Aorta (tissue), 5 donors: ENCODE results near the gene MRAP2. TPM values are rescaled to one million over a fixed set of nuclear protein-coding genes. Genes with fewer than 3 reads are reported as not detected.

ENCODE experiments used
- ATAC-seq: fragments of 200-7000 bp; cut with Tn5 transposase; one replicate; pipeline ENCODE4 v1.9.1; 2022; ENCODE audit warnings: moderate library complexity; ENCODE audit not compliant: low FRiP score
- DNase-seq, 2 donors: peaks; one replicate each; pipeline ENCODE4 v3.0.0-alpha.2; 2020
- H3K27ac ChIP-seq, 2 donors: one replicate each; pipeline ENCODE4 v1.5.1; 2013; ENCODE audit warnings: low read length in 2 of 2, mild to moderate bottlenecking in 2 of 2, moderate library complexity in 2 of 2, control low read depth in 1 of 2, inconsistent platforms in 1 of 2, low read depth in 1 of 2
- H3K27me3 ChIP-seq, 2 donors: one replicate each; pipeline ENCODE4 v1.6.1; 2013; ENCODE audit warnings: control low read depth in 1 of 2, low read length in 1 of 2, mild to moderate bottlenecking in 1 of 2, moderate library complexity in 1 of 2; ENCODE audit not compliant: insufficient read depth in 2 of 2, control insufficient read depth in 1 of 2
- H3K36me3 ChIP-seq, 2 donors: one replicate each; pipeline ENCODE4 v1.6.1; 2013; ENCODE audit warnings: control low read depth in 1 of 2, low read length in 1 of 2, mild to moderate bottlenecking in 1 of 2; ENCODE audit not compliant: insufficient read depth in 2 of 2, control insufficient read depth in 1 of 2
- H3K4me1 ChIP-seq, 2 donors: one replicate each; pipeline ENCODE4 v1.6.1; 2013; ENCODE audit warnings: low read length in 2 of 2, control low read depth in 1 of 2, mild to moderate bottlenecking in 1 of 2, moderate library complexity in 1 of 2; ENCODE audit not compliant: insufficient read depth in 2 of 2, control insufficient read depth in 1 of 2
- H3K4me3 ChIP-seq, 2 donors: one replicate each; pipeline ENCODE4 v1.5.1; 2013; ENCODE audit warnings: low read length in 2 of 2, control low read depth in 1 of 2, mild to moderate bottlenecking in 1 of 2
- H3K9me3 ChIP-seq: one replicate; pipeline ENCODE4 v1.6.1; 2013; ENCODE audit warnings: mild to moderate bottlenecking, low read length; ENCODE audit not compliant: control insufficient read depth
- WGBS, 2 donors: extraction: QIAGEN DNeasy Blood & Tissue Kit; methylation state at CpG; one replicate each; pipeline ENCODE4 v1.1.7; 2013; 5-methylcytosine and 5-hydroxymethylcytosine counted together
- intact Hi-C, 2 donors: fragments of 100-400 bp; cut with DNase I; formaldehyde crosslinking; loops; one replicate each; pipeline versions ENCODE4 v1.14.2 to v1.15.0; 2022
- polyA plus RNA-seq, 2 donors: library from polyadenylated mRNA; stranded (reverse); fragments of 200-250 nt; gene quantifications; one replicate each; pipeline ENCODE4 v1.2.3, GENCODE V29; 2013
- total RNA-seq, 2 donors: library from RNA; stranded (reverse); fragmentation: NEBNext Ultra II Directional; extraction: Animal tissue kit (Norgen Biotek cat#: 25700); gene quantifications; one replicate each; pipeline ENCODE4 v1.2.1, GENCODE V29; 2021
- donor health status: healthy with polysubstance abuse.
- donor health status: Bipolar disorder and iron deficiency.
- donor health status: DM: no; HTN: no; CAD: no.
- donor health status: DM: no; HTN: no; CAD: no.
- donor health status: DM: yes; HTN: yes; CAD: no.

Gene MRAP2
- total and polyA plus RNA-seq, 4 donors, result 57.5 to 90.8 (median 69.8) TPM

GRCh38 chr6:84003654-84004053 is 29.9 kb upstream of the MRAP2 start:
- intact Hi-C loops, result no loop called here
- ATAC-seq, result no peak
- 96 to 98% methylated on average over 4 of the region's 4 CpGs for WGBS, 2 donors
- DNase-seq, result no peak
- H3K36me3 ChIP-seq, result no peaks in the 10 kb centered on the region
- peaks cover 0 to 2% of the 10 kb centered on the region in 2 donors for H3K4me1 ChIP-seq
- H3K4me3 ChIP-seq, result no peak overlapping the region
- no peak overlapping the region for H3K27ac ChIP-seq
- H3K27me3 ChIP-seq, result no peaks in the 10 kb centered on the region
- H3K9me3 ChIP-seq, result no peaks in the 10 kb centered on the region

GRCh38 chr6:84007871-84008270 is 25.7 kb upstream of the MRAP2 start:
- Histone ChIP-seq H3K9me3 (no peaks in the 10 kb centered on the region), H3K4me3 (no peak overlapping the region), H3K27me3 (no peaks in the 10 kb centered on the region), H3K36me3 (no peaks in the 10 kb centered on the region), H3K27ac (no peak overlapping the region), H3K4me1 (peaks cover 0 to 3% of the 10 kb centered on the region in 2 donors)
- DNase-seq (no peak), ATAC-seq (no peak)
- 91 to 93% methylated on average over 5 of the region's 5 CpGs for WGBS, 2 donors
- intact Hi-C loops, result no loop called here

GRCh38 chr6:84013354-84013753 is 20.2 kb upstream of the MRAP2 start:
- ATAC-seq, result no peak
- Histone ChIP-seq H3K36me3 (no peaks in the 10 kb centered on the region), H3K27ac (no peak overlapping the region), H3K4me3 (no peak overlapping the region), H3K9me3 (no peaks in the 10 kb centered on the region), H3K27me3 (no peaks in the 10 kb centered on the region), H3K4me1 (peaks cover 0 to 3% of the 10 kb centered on the region in 2 donors)
- WGBS, 2 donors, result 91 to 94% methylated on average over 2 of the region's 2 CpGs
- no peak for DNase-seq
- intact Hi-C loops, result no loop called here

DNA sequence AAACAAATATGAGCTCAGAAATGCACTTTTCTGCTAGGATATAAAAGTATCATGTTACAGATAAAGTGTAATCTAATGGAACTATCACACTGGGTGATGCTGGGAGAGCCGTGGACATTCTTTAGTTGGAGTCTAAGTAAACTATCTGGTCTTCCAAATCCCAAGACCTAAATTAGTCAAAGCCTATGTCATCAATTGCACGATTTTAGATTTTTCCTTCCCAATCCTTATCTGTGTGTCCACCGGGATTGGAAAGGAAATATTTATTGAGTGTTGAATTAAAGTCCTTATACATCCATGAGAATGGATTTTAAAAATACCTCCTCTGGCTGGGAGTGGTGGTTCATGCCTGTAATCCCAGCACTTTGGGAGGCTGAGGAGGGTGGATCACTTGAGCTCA is 19.6 kb upstream of the MRAP2 start:
- intact Hi-C loops, result no loop called here
- H3K4me3 ChIP-seq, result no peak overlapping the region
- WGBS, 2 donors, result 51% methylated on average over 3 of the region's 3 CpGs
- no peaks in the 10 kb centered on the region for H3K27me3 ChIP-seq
- H3K9me3 ChIP-seq, result no peaks in the 10 kb centered on the region
- H3K27ac ChIP-seq, result no peak overlapping the region
- no peaks in the 10 kb centered on the region for H3K36me3 ChIP-seq
- DNase-seq (no peak), ATAC-seq (no peak)
- H3K4me1 ChIP-seq, result peaks cover 0 to 3% of the 10 kb centered on the region in 2 donors

- intact Hi-C loops, result no loop called here
- Histone ChIP-seq H3K4me1 (no peaks in the 10 kb centered on the region), H3K4me3 (no peak overlapping the region), H3K27ac (no peak overlapping the region), H3K9me3 (no peaks in the 10 kb centered on the region), H3K36me3 (no peaks in the 10 kb centered on the region), H3K27me3 (no peaks in the 10 kb centered on the region)
- DNase-seq (no peak), ATAC-seq (no peak)
- WGBS, 2 donors, result 96 to 100% methylated on average over 1 of the region's 1 CpG
Observed at GRCh38 chr6:84016029-84016428, 17.5 kb upstream of the MRAP2 start.

- Histone ChIP-seq H3K9me3 (no peaks in the 10 kb centered on the region), H3K36me3 (no peaks in the 10 kb centered on the region), H3K27me3 (no peaks in the 10 kb centered on the region), H3K4me1 (no peaks in the 10 kb centered on the region), H3K4me3 (no peak overlapping the region), H3K27ac (no peak overlapping the region)
- ATAC-seq, result no peak
- WGBS, 2 donors, result 95 to 96% methylated on average over 1 of the region's 1 CpG
- intact Hi-C loops, result no loop called here
- DNase-seq, result no peak
Observed at GRCh38 chr6:84017709-84018452, 15.7 kb upstream of the MRAP2 start.

DNA sequence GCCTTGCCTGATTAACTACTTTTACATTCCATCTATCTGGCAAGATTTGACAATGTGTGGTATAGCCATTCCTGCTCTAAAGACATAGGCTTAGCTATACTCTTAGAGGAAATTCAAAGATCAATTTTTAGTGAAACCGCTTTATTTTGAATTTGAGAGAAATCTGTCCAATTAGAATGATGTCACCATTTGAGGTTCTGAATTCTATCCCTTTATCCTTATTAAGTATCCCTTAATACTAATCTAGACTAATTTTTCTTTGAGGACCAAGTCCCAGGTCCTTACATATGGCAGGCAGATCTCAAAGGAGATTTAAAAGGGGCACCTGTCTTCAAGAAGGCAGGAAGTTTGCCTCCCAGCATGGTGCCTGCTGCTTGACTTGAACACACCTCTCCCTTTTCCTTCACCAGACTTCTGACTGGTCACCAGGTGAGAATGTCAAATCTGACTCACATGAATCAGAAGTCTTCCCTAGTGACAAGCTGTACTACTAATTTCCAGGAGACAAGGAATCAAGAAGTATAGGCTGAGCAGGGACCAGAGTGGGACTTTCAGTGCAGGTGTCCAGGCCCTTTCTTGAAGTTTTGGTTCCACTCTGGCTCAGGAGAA is 15.0 kb upstream of the MRAP2 start:
- no peak for ATAC-seq
- no peak overlapping the region for H3K4me3 ChIP-seq
- no peaks in the 10 kb centered on the region for H3K27me3 ChIP-seq
- intact Hi-C loops, result no loop called here
- H3K4me1 ChIP-seq, result no peaks in the 10 kb centered on the region
- 92 to 97% methylated on average over 1 of the region's 1 CpG for WGBS, 2 donors
- H3K36me3 ChIP-seq, result no peaks in the 10 kb centered on the region
- no peak for DNase-seq
- no peaks in the 10 kb centered on the region for H3K9me3 ChIP-seq
- no peak overlapping the region for H3K27ac ChIP-seq

GRCh38 chr6:84019141-84019841 is 14.3 kb upstream of the MRAP2 start:
- H3K9me3 ChIP-seq, result no peaks in the 10 kb centered on the region
- ATAC-seq (no peak), DNase-seq (no peak)
- no peaks in the 10 kb centered on the region for H3K4me1 ChIP-seq
- H3K36me3 ChIP-seq, result no peaks in the 10 kb centered on the region
- no peaks in the 10 kb centered on the region for H3K27me3 ChIP-seq
- no peak overlapping the region for H3K4me3 ChIP-seq
- WGBS, 2 donors, result 31 to 51% methylated on average over 24 to 27 of the region's 28 CpGs
- intact Hi-C loops, result no loop called here
- H3K27ac ChIP-seq, result no peak overlapping the region

GRCh38 chr6:84019842-84020211 is 13.7 kb upstream of the MRAP2 start:
- Histone ChIP-seq H3K9me3 (no peaks in the 10 kb centered on the region), H3K4me3 (no peak overlapping the region), H3K36me3 (no peaks in the 10 kb centered on the region), H3K27me3 (no peaks in the 10 kb centered on the region), H3K4me1 (no peaks in the 10 kb centered on the region), H3K27ac (no peak overlapping the region)
- intact Hi-C loops, result no loop called here
- WGBS, 2 donors, result 57 to 74% methylated on average over 6 of the region's 6 CpGs
- ATAC-seq (no peak), DNase-seq (no peak)
